OCI-LY3 (cell line): ENCODE data around the gene VRK3.

Experiments
- H2AFZ ChIP-seq: fragments of 200-600, 300-600 bp; shearing (Covaris generic); 2 replicates; pipeline ENCODE4 v1.6.0; 2014; ENCODE audit warnings: antibody characterized with exemption, low read depth, low read length
- H3K27ac ChIP-seq: fragments of 200-600, 300-600 bp; sonication (generic); 2 replicates; pipeline ENCODE4 v1.5.1; 2014; ENCODE audit warnings: mild to moderate bottlenecking, low read length, moderate library complexity, mixed read lengths
- H3K27me3 ChIP-seq: fragments of 200-600, 300-600 bp; sonication (generic); 2 replicates; pipeline ENCODE4 v1.6.1; 2014; ENCODE audit warnings: low read depth, low read length, mixed read lengths
- H3K36me3 ChIP-seq: fragments of 200-600, 300-600 bp; sonication (generic); replicated peaks from 2 replicates; pipeline ENCODE3; 2014; ENCODE audit warnings: low read depth, low read length, mixed read lengths
- H3K4me1 ChIP-seq: fragments of 300-600, 200-600 bp; sonication (generic); 2 replicates; pipeline ENCODE4 v1.6.1; 2014; ENCODE audit warnings: low read length, mixed read lengths
- H3K4me2 ChIP-seq: fragments of 200-600, 300-600 bp; sonication (generic); 2 replicates; pipeline ENCODE4 v1.6.1; 2014; ENCODE audit warnings: low read length, mixed read lengths
- H3K4me3 ChIP-seq: fragments of 300-600, 200-600 bp; sonication (generic); 2 replicates; pipeline ENCODE4 v1.5.1; 2014; ENCODE audit warnings: antibody characterized with exemption, mild to moderate bottlenecking, low read length, moderate library complexity
- H3K79me2 ChIP-seq: fragments of 300-600, 200-600 bp; shearing (Covaris generic); 2 replicates; pipeline ENCODE4 v1.6.1; 2014; ENCODE audit warnings: mild to moderate bottlenecking, low read length, mixed read lengths
- H3K9ac ChIP-seq: fragments of 300-600, 200-600 bp; shearing (Covaris generic); 2 replicates; pipeline ENCODE4 v1.6.0; 2014; ENCODE audit warnings: mild to moderate bottlenecking, low read length, moderate library complexity
- H3K9me3 ChIP-seq: fragments of 200-600, 300-600 bp; shearing (Covaris generic); 2 replicates; pipeline ENCODE4 v1.6.1; 2014; ENCODE audit warnings: low read length, mixed read lengths; ENCODE audit not compliant: insufficient read depth
- H4K20me1 ChIP-seq: fragments of 200-600, 300-600 bp; sonication (generic); 2 replicates; pipeline ENCODE4 v1.6.1; 2016; ENCODE audit warnings: low read length, mixed read lengths; ENCODE audit not compliant: insufficient read depth
- CTCF ChIP-seq: fragments of 200-600, 300-600 bp; sonication (generic); IDR thresholded peaks from 2 replicates; pipeline ENCODE4 v1.5.1; 2014; ENCODE audit warnings: antibody characterized with exemption, low read length, low read depth
- EZH2phosphoT487 ChIP-seq: fragments of 200-600 bp; shearing (Covaris generic); IDR thresholded peaks from 2 replicates; pipeline ENCODE4 v1.6.1; 2018; ENCODE audit warnings: antibody characterized with exemption, mixed run types, low read depth

The VRK3 gene

GRCh38 chr19:50008532-50008931, 16.6 kb downstream of the VRK3 start:
- Histone ChIP-seq H4K20me1 (peaks cover 4% of the 10 kb centered on the region), H3K27ac (no peak overlapping the region)

GRCh38 chr19:50007947-50008346, 17.2 kb downstream of the VRK3 start:
- no peak overlapping the region for H3K27ac ChIP-seq
- peaks cover 17% of the 10 kb centered on the region for H3K4me1 ChIP-seq
- H3K79me2 ChIP-seq, result no peaks in the 10 kb centered on the region
- TF ChIP-seq EZH2phosphoT487 (no peak), CTCF (no peak)
- H3K4me3 ChIP-seq, result no peak overlapping the region
- peaks cover 4% of the 10 kb centered on the region for H4K20me1 ChIP-seq
- H3K9me3 ChIP-seq, result no peaks in the 10 kb centered on the region
- peaks cover 26% of the 10 kb centered on the region for H3K36me3 ChIP-seq
- H3K27me3 ChIP-seq, result no peaks in the 10 kb centered on the region
- no peak overlapping the region for H3K4me2 ChIP-seq
- H2AFZ ChIP-seq, result no peak overlapping the region
- H3K9ac ChIP-seq, result no peak overlapping the region

More at GRCh38 chr19:50008532-50008931, 16.6 kb downstream of the VRK3 start:
- Histone ChIP-seq H3K9me3 (no peaks in the 10 kb centered on the region), H3K4me3 (no peak overlapping the region), H3K4me2 (no peak overlapping the region), H3K27me3 (no peaks in the 10 kb centered on the region), H3K79me2 (no peaks in the 10 kb centered on the region), H3K4me1 (peaks cover 17% of the 10 kb centered on the region), H3K36me3 (peaks cover 26% of the 10 kb centered on the region), H3K9ac (no peak overlapping the region), H2AFZ (no peak overlapping the region)
- TF ChIP-seq EZH2phosphoT487, result no peak
- TF ChIP-seq CTCF, result peak; percentile 48

- H3K4me3 ChIP-seq, result no peak overlapping the region
- H3K36me3 ChIP-seq, result peaks cover 31% of the 10 kb centered on the region
- no peaks in the 10 kb centered on the region for H3K9me3 ChIP-seq
- no peak overlapping the region for H2AFZ ChIP-seq
- no peaks in the 10 kb centered on the region for H3K27me3 ChIP-seq
- H3K79me2 ChIP-seq, result no peaks in the 10 kb centered on the region
- TF ChIP-seq CTCF (no peak), EZH2phosphoT487 (no peak)
- H3K4me2 ChIP-seq, result no peak overlapping the region
- H3K9ac ChIP-seq, result no peak overlapping the region
- no peak overlapping the region for H3K27ac ChIP-seq
- H4K20me1 ChIP-seq, result peaks cover 4% of the 10 kb centered on the region
- peaks cover 17% of the 10 kb centered on the region for H3K4me1 ChIP-seq
Observed at GRCh38 chr19:50007170-50007569, 18.0 kb downstream of the VRK3 start.

GRCh38 chr19:50005428-50005827, 19.7 kb downstream of the VRK3 start:
- H3K4me1 ChIP-seq, result peaks cover 17% of the 10 kb centered on the region
- no peaks in the 10 kb centered on the region for H3K79me2 ChIP-seq
- TF ChIP-seq CTCF, result no peak
- no peak for TF ChIP-seq EZH2phosphoT487
- peaks cover 35% of the 10 kb centered on the region for H3K36me3 ChIP-seq
- H3K4me2 ChIP-seq, result no peak overlapping the region
- no peak overlapping the region for H3K27ac ChIP-seq
- no peaks in the 10 kb centered on the region for H3K27me3 ChIP-seq
- H3K4me3 ChIP-seq, result no peak overlapping the region
- H4K20me1 ChIP-seq, result peaks cover 12% of the 10 kb centered on the region
- H2AFZ ChIP-seq, result no peak overlapping the region
- no peaks in the 10 kb centered on the region for H3K9me3 ChIP-seq
- H3K9ac ChIP-seq, result no peak overlapping the region
